B cell (primary cell): ENCODE measurements around the gene C19orf12. TPM values are rescaled to one million over a fixed set of nuclear protein-coding genes. Genes with fewer than 3 reads are reported as not detected.

Experiments used
- ATAC-seq: fragments of 200-7000 bp; cut with Tn5 transposase; one replicate; pipeline ENCODE4 v1.10.0; 2021; ENCODE audit warnings: low read depth, mild to moderate bottlenecking, moderate number of reproducible peaks, moderate library complexity
- CTCF ChIA-PET: fragments of 350-600 bp; sonication (Branson Sonifier 250); formaldehyde crosslinking; loops from one replicate; lab custom pipeline; 2021; ENCODE audit warnings: antibody characterized with exemption, inconsistent platforms; lab: Charles Lee
- POLR2A ChIA-PET: fragments of 350-600 bp; sonication (Branson Sonifier 250); formaldehyde crosslinking; loops from one replicate; lab custom pipeline; 2021; ENCODE audit warnings: antibody characterized with exemption; lab: Charles Lee
- DNase-seq: peaks from one replicate; pipeline ENCODE4 v3.0.0; 2013
- H2AFZ ChIP-seq: 2 replicates; pipeline ENCODE4 v1.6.1; 2012; ENCODE audit warnings: mild to moderate bottlenecking, low read depth, low read length; ENCODE audit not compliant: insufficient read depth, poor library complexity, severe bottlenecking
- H3K27ac ChIP-seq, 2 donors: 1 replicate in 1 of 2; 2 replicates in 1 of 2; pipeline ENCODE4 v1.5.1; 2012 to 2013; ENCODE audit warnings: low read length in 2 of 2, mild to moderate bottlenecking in 2 of 2, moderate library complexity in 1 of 2
- H3K27me3 ChIP-seq, 4 experiments: fragments of 200-600 bp in 1 of 4; sonication (generic) in 1 of 4; replicated peaks in 1 of 4; 1 replicate in 2 of 4; 2 replicates in 2 of 4; pipeline versions ENCODE4 v1.6.1 to v1.7.0; 2013 to 2016; ENCODE audit warnings: low read length in 3 of 4, mild to moderate bottlenecking in 2 of 4, mixed read lengths in 1 of 4, moderate library complexity in 1 of 4; ENCODE audit not compliant: insufficient read depth in 4 of 4, control insufficient read depth in 3 of 4; ENCODE audit errors: control extremely low read depth in 1 of 4
- H3K36me3 ChIP-seq, 2 experiments: replicated peaks in 1 of 2; 1 replicate in 1 of 2; 2 replicates in 1 of 2; pipeline versions ENCODE4 v1.6.1 to v1.7.1; 2013; ENCODE audit warnings: low read length in 1 of 2; ENCODE audit not compliant: insufficient read depth in 2 of 2, control insufficient read depth in 1 of 2; ENCODE audit errors: control extremely low read depth in 1 of 2, extremely low read depth in 1 of 2
- H3K4me1 ChIP-seq, 2 donors: fragments of 200-600 bp in 1 of 2; sonication (generic) in 1 of 2; 1 replicate in 1 of 2; 2 replicates in 1 of 2; pipeline versions ENCODE4 v1.5.1 to v1.6.1; 2013 to 2017; ENCODE audit warnings: low read length in 2 of 2; ENCODE audit not compliant: control insufficient read depth in 2 of 2, insufficient read depth in 2 of 2
- H3K4me2 ChIP-seq: replicated peaks from 2 replicates; pipeline ENCODE3; 2012; ENCODE audit warnings: mild to moderate bottlenecking, low read depth, low read length; ENCODE audit not compliant: poor library complexity, severe bottlenecking
- H3K4me3 ChIP-seq, 5 experiments: fragments of 200-600 bp in 1 of 5; sonication (generic) in 1 of 5; 1 replicate in 3 of 5; 2 replicates in 2 of 5; pipeline versions ENCODE4 v1.5.1 to v1.7.0; 2011 to 2016; ENCODE audit warnings: low read length in 4 of 5, mild to moderate bottlenecking in 4 of 5, low read depth in 2 of 5, control low read depth in 1 of 5, moderate library complexity in 1 of 5; ENCODE audit not compliant: insufficient read depth in 1 of 5; ENCODE audit errors: control extremely low read depth in 1 of 5, extremely low read depth in 1 of 5
- H3K79me2 ChIP-seq: fragments of 200-600 bp; sonication (generic); one replicate; pipeline ENCODE4 v1.6.0; 2016; ENCODE audit warnings: low read length; ENCODE audit not compliant: control insufficient read depth, insufficient read depth
- H3K9ac ChIP-seq: fragments of 200-600 bp; sonication (generic); 2 replicates; pipeline ENCODE4 v1.6.1; 2017; ENCODE audit warnings: mild to moderate bottlenecking, low read length, moderate library complexity
- H3K9me3 ChIP-seq, 3 donors: one replicate each; pipeline versions ENCODE4 v1.6.1 to v1.7.1; 2013; ENCODE audit warnings: low read length in 2 of 3; ENCODE audit not compliant: control insufficient read depth in 2 of 3, insufficient read depth in 1 of 3; ENCODE audit errors: control extremely low read depth in 1 of 3
- H4K20me1 ChIP-seq: 2 replicates; pipeline ENCODE4 v1.6.0; 2012; ENCODE audit warnings: mild to moderate bottlenecking, low read length; ENCODE audit not compliant: insufficient read depth, control insufficient read depth, poor library complexity, severe bottlenecking
- H3K27ac Mint-ChIP-seq: one replicate; pipeline ENCODE4 v1.8.0; 2021; ENCODE audit warnings: mixed read lengths
- H3K27me3 Mint-ChIP-seq: one replicate; pipeline ENCODE4 v1.8.0; 2021; ENCODE audit warnings: mixed read lengths
- H3K4me1 Mint-ChIP-seq: one replicate; pipeline ENCODE4 v1.8.0; 2021; ENCODE audit warnings: mixed read lengths
- H3K4me3 Mint-ChIP-seq: one replicate; pipeline ENCODE4 v1.8.0; 2021; ENCODE audit warnings: mixed read lengths
- H3K9me3 Mint-ChIP-seq: one replicate; pipeline ENCODE4 v1.8.0; 2022; ENCODE audit warnings: mixed read lengths; ENCODE audit not compliant: insufficient read depth
- CTCF ChIP-seq: fragments of 200-600 bp; IDR thresholded peaks from one replicate; pipeline ENCODE4 v1.8.0; 2022; ENCODE audit warnings: antibody characterized with exemption, mild to moderate bottlenecking
- EZH2 ChIP-seq: IDR thresholded peaks from 2 replicates; pipeline ENCODE4 v1.6.1; 2012; ENCODE audit warnings: borderline replicate concordance, low read depth, mild to moderate bottlenecking, moderate library complexity, low read length; ENCODE audit not compliant: insufficient read depth, poor library complexity, severe bottlenecking
- WGBS: methylation state at CpG from one replicate; pipeline ENCODE4 v1.1.5; 2013; ENCODE audit warnings: missing lambda C conversion rate; ENCODE audit not compliant: insufficient coverage; 5-methylcytosine and 5-hydroxymethylcytosine counted together
- intact Hi-C: fragments of 100-400 bp; cut with micrococcal nuclease; formaldehyde crosslinking; loops from one replicate; pipeline ENCODE4 v1.10.0; 2022
- polyA plus RNA-seq: library from polyadenylated mRNA; depleted of rRNA; stranded (reverse); fragments of >200 nt; gene quantifications from 2 replicates; pipeline ENCODE4 v1.2.3, GENCODE V29; 2012
- total RNA-seq, 2 donors: library from RNA; stranded (reverse); fragments of 120-200 nt in 1 of 2; gene quantifications; 1 replicate in 1 of 2; 2 replicates in 1 of 2; pipeline versions ENCODE4 v1.2.3 to v1.2.4, GENCODE V29; 2013 to 2022

C19orf12 gene
- total and polyA plus RNA-seq, 2 donors (not counting 1 experiment from before 2014, with no cell fraction given), result 12.6 to 29.4 TPM

DNA sequence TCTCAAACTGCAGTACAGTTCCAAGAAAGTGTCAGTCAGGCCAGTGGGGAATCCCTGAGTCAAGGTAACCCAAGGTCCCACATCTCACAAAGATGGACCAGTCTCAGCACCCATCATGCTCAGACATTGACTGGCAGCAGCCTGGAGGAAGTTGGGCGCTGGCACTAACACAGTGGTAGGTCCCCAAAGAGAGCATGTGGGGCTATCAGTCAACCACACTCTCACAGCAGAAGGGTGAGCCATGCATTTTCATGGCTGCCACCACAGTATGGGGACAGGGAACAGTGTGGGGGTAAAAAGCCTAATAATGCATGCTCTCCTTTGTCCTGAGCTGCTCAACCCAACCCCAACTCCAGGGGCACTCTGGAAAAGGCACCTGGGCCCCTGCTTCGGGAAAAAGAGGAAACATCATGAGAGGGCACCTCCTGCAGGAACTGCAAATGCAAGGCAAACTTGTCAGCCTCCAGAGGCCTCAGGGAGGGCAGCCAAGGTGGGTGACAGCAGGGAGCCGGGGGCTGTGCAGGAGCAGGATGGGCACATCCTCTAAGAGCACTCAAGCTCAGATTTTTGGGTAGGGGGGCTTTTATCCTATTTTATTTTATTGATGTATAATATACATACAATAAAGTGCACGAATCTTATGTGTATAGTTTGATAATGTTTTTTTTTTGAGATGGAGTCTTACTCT is 59.3 kb downstream of the C19orf12 start:
- DNase-seq (no peak), ATAC-seq (no peak)
- ChIA-PET POLR2A (no interaction called here), CTCF (no interaction called here)
- Histone ChIP-seq H3K4me2 (no peak overlapping the region), H3K27me3 (peaks cover 0 to 2% (median 0%) of the 10 kb centered on the region in 4 experiments), H3K79me2 (no peaks in the 10 kb centered on the region), H3K9me3 (peaks cover 0 to 1% (median 0%) of the 10 kb centered on the region in 3 donors), H4K20me1 (no peaks in the 10 kb centered on the region), H3K36me3 (no peaks in the 10 kb centered on the region), H3K4me3 (no peak overlapping the region), H3K27ac (no peak overlapping the region), H2AFZ (no peak overlapping the region), H3K4me1 (no peaks in the 10 kb centered on the region), H3K9ac (no peak overlapping the region)
- intact Hi-C loops, result no loop called here
- Mint-ChIP-seq H3K4me3 (no peak overlapping the region), H3K27ac (no peak overlapping the region), H3K27me3 (peaks cover 27% of the 10 kb centered on the region), H3K9me3 (no peaks in the 10 kb centered on the region), H3K4me1 (no peaks in the 10 kb centered on the region)
- WGBS, result 13% methylated on average over 1 of the region's 4 CpGs
- no peak for TF ChIP-seq CTCF
- TF ChIP-seq EZH2, result no peak

DNA sequence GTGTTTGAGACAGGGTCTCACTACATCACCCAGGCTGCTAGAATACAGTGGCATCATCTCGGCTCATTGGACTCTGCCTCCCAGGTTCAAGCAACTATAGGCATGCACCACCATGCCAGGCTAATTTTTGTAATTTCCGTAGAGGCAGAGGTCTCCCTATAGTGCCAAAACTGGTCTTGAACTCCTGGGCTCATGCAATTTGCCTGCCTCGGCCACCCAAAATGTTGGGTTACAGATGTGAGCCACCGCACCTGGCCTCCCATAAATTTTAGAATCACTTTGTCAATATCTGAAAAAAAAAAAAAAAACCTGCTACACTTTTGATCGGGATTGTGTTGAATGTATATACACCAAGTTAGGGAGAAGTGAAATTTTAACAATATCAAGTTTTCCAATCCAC is 61.7 kb downstream of the C19orf12 start:
- H3K4me2 ChIP-seq, result no peak overlapping the region
- H3K27me3 ChIP-seq, result peaks cover 0 to 2% (median 0%) of the 10 kb centered on the region in 4 experiments
- peaks cover 32% of the 10 kb centered on the region for H3K27me3 Mint-ChIP-seq
- CTCF ChIA-PET, result no interaction called here
- no peak for ATAC-seq
- H3K4me1 ChIP-seq, result no peaks in the 10 kb centered on the region
- no peaks in the 10 kb centered on the region for H3K79me2 ChIP-seq
- no peak overlapping the region for H2AFZ ChIP-seq
- H3K9me3 Mint-ChIP-seq, result no peaks in the 10 kb centered on the region
- H4K20me1 ChIP-seq, result no peaks in the 10 kb centered on the region
- H3K9me3 ChIP-seq, result peaks cover 0 to 1% (median 0%) of the 10 kb centered on the region in 3 donors
- H3K27ac Mint-ChIP-seq, result no peak overlapping the region
- H3K4me3 Mint-ChIP-seq, result no peak overlapping the region
- no peak for DNase-seq
- no peaks in the 10 kb centered on the region for H3K36me3 ChIP-seq
- POLR2A ChIA-PET, result no interaction called here
- H3K27ac ChIP-seq, result no peak overlapping the region
- H3K4me3 ChIP-seq, result no peak overlapping the region
- H3K4me1 Mint-ChIP-seq, result no peaks in the 10 kb centered on the region
- H3K9ac ChIP-seq, result no peak overlapping the region
- no peak for TF ChIP-seq CTCF
- no peak for TF ChIP-seq EZH2
- intact Hi-C loops, result loop anchor here (1.0 kb wide), 1 partner anchor 40 kb away; no protein-coding TSS in a partner anchor
- WGBS, result 100% methylated on average over 1 of the region's 5 CpGs
